HepG2 (cell line): ENCODE measurements around the gene SLC15A3. TPM values are rescaled to one million over a fixed set of nuclear protein-coding genes. Genes with fewer than 3 reads are reported as not detected.

Experiments used
- FOXA3 ChIP-seq: IDR thresholded peaks from 2 replicates; pipeline ENCODE4 v1.6.1; 2016; ENCODE audit warnings: missing genetic modification reagents, missing compliant biosample characterization
- FOXJ3 ChIP-seq: sonication (generic); formaldehyde crosslinking; IDR thresholded peaks from 2 replicates; pipeline ENCODE4 v1.4.0; 2020; ENCODE audit warnings: missing genetic modification reagents, mild to moderate bottlenecking, borderline replicate concordance
- GABPA ChIP-seq, 2 experiments: IDR thresholded peaks; 2 replicates each; pipeline ENCODE4 v1.6.1; 2011 to 2016; ENCODE audit warnings: low read depth in 2 of 2, low read length in 1 of 2, missing biosample characterization in 1 of 2, missing genetic modification characterization in 1 of 2
- JDP2 ChIP-seq: sonication (generic); formaldehyde crosslinking; IDR thresholded peaks from 2 replicates; pipeline ENCODE4 v1.8.1; 2022; ENCODE audit warnings: missing genetic modification reagents, borderline replicate concordance
- JUNB ChIP-seq: sonication (generic); formaldehyde crosslinking; IDR thresholded peaks from 2 replicates; pipeline ENCODE4 v1.8.0; 2022; ENCODE audit warnings: missing genetic modification reagents, mild to moderate bottlenecking, borderline replicate concordance
- KAT2B ChIP-seq: fragments of 150-350 bp; IDR thresholded peaks from 2 replicates; pipeline ENCODE4 v1.6.1; 2014; ENCODE audit warnings: low read depth, low read length, borderline replicate concordance
- KDM3A ChIP-seq: IDR thresholded peaks from 2 replicates; pipeline ENCODE4 v1.6.1; 2018; ENCODE audit warnings: low read depth, missing compliant biosample characterization
- MAX ChIP-seq: IDR thresholded peaks from 2 replicates; pipeline ENCODE4 v1.6.1; 2012; ENCODE audit warnings: inconsistent platforms
- NFE2 ChIP-seq: sonication (generic); formaldehyde crosslinking; IDR thresholded peaks from 2 replicates; pipeline ENCODE4 v1.4.0; 2020; ENCODE audit warnings: missing genetic modification reagents
- PITX1 ChIP-seq: sonication (generic); formaldehyde crosslinking; IDR thresholded peaks from 2 replicates; pipeline ENCODE4 v1.5.1; 2020; ENCODE audit warnings: mild to moderate bottlenecking, missing genetic modification reagents
- POGK ChIP-seq: sonication (generic); formaldehyde crosslinking; conservative IDR thresholded peaks from 2 replicates; pipeline ENCODE4 v1.8.0; 2022; ENCODE audit warnings: mild to moderate bottlenecking, moderate library complexity, missing genetic modification reagents
- TBP ChIP-seq: sonication (generic); formaldehyde crosslinking; IDR thresholded peaks from 2 replicates; pipeline ENCODE4 v1.5.0; 2020; ENCODE audit warnings: missing genetic modification reagents
- TCF7L2 ChIP-seq: IDR thresholded peaks from 2 replicates; pipeline ENCODE4 v1.6.1; 2011; ENCODE audit warnings: mild to moderate bottlenecking, low read depth, low read length, moderate library complexity
- YEATS4 ChIP-seq: sonication (generic); formaldehyde crosslinking; IDR thresholded peaks from 2 replicates; pipeline ENCODE4 v1.4.0; 2020; ENCODE audit warnings: missing genetic modification reagents, borderline replicate concordance
- ZBTB42 ChIP-seq: sonication (generic); formaldehyde crosslinking; IDR thresholded peaks from 2 replicates; pipeline ENCODE4 v1.5.0; 2020; ENCODE audit warnings: mild to moderate bottlenecking, missing genetic modification reagents
- ZBTB46 ChIP-seq: sonication (generic); formaldehyde crosslinking; IDR thresholded peaks from 2 replicates; pipeline ENCODE4 v1.4.0; 2020; ENCODE audit warnings: mild to moderate bottlenecking, missing genetic modification reagents, borderline replicate concordance
- ZNF274 ChIP-seq: sonication (generic); formaldehyde crosslinking; IDR thresholded peaks from 2 replicates; pipeline ENCODE4 v1.5.1; 2020; ENCODE audit warnings: mild to moderate bottlenecking, missing genetic modification reagents
- ZNF333 ChIP-seq: sonication (generic); formaldehyde crosslinking; IDR thresholded peaks from 2 replicates; pipeline ENCODE4 v1.4.0; 2020; ENCODE audit warnings: mild to moderate bottlenecking, missing genetic modification reagents, borderline replicate concordance
- ZNF430 ChIP-seq: sonication (generic); formaldehyde crosslinking; IDR thresholded peaks from 2 replicates; pipeline ENCODE4 v1.9.0; 2021; ENCODE audit warnings: mild to moderate bottlenecking, missing genetic modification reagents
- ZNF550 ChIP-seq: sonication (generic); formaldehyde crosslinking; IDR thresholded peaks from 2 replicates; pipeline ENCODE4 v1.4.0; 2020; ENCODE audit warnings: mild to moderate bottlenecking, missing genetic modification reagents, borderline replicate concordance
- ZSCAN9 ChIP-seq: IDR thresholded peaks from 2 replicates; pipeline ENCODE4 v1.6.1; 2016; ENCODE audit warnings: borderline replicate concordance
- polyA plus RNA-seq, 8 experiments: library from polyadenylated mRNA; depleted of rRNA in 3 of 8; stranded (reverse) in 7 of 8; unstranded in 1 of 8; fragments of >200 nt; fragmentation: Illumina TruSeq in 4 of 8; extraction: Trizol in 4 of 8; gene quantifications; 2 replicates each; pipeline versions ENCODE4 v1.2.1 to v1.2.3, GENCODE V29; 2011 to 2016; ENCODE audit warnings: low read depth in 4 of 8, missing spikeins in 1 of 8, mixed read lengths in 1 of 8; ENCODE audit not compliant: insufficient read depth in 1 of 8
- total RNA-seq, 5 experiments: library from RNA; depleted of rRNA; stranded (reverse); fragments of >200 nt; fragmentation: Illumina TruSeq; extraction: Trizol; gene quantifications; 2 replicates each; pipeline ENCODE4 v1.2.3, GENCODE V29; 2016; ENCODE audit warnings: low read depth in 1 of 5
- TF ChIP-seq, protein P1 (sequence below): sonication (generic); formaldehyde crosslinking; IDR thresholded peaks from 2 replicates; pipeline ENCODE4 v1.4.0; 2020; ENCODE audit warnings: mild to moderate bottlenecking, low read depth, missing genetic modification reagents
- TF ChIP-seq, protein P2 (sequence below): sonication (generic); formaldehyde crosslinking; IDR thresholded peaks from 2 replicates; pipeline ENCODE4 v1.8.0; 2022; ENCODE audit warnings: missing genetic modification reagents, mild to moderate bottlenecking, inconsistent platforms, borderline replicate concordance

The SLC15A3 gene
- total and polyA plus RNA-seq, 2 of the 13 experiments (the other 11 are each of a cell fraction or from before 2014, with no cell fraction given), result 0.45 to 0.77 TPM

- TF ChIP-seq, protein P1, sequence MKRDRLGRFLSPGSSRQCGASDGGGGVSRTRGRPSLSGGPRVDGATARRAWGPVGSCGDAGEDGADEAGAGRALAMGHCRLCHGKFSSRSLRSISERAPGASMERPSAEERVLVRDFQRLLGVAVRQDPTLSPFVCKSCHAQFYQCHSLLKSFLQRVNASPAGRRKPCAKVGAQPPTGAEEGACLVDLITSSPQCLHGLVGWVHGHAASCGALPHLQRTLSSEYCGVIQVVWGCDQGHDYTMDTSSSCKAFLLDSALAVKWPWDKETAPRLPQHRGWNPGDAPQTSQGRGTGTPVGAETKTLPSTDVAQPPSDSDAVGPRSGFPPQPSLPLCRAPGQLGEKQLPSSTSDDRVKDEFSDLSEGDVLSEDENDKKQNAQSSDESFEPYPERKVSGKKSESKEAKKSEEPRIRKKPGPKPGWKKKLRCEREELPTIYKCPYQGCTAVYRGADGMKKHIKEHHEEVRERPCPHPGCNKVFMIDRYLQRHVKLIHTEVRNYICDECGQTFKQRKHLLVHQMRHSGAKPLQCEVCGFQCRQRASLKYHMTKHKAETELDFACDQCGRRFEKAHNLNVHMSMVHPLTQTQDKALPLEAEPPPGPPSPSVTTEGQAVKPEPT (CRISPR knock-in tag), result no peak
- TF ChIP-seq TCF7L2 (no peak), ZNF430 (no peak), KDM3A (CRISPR knock-in tag) (peak; percentile 71; the same call in 1 of the 2 replicates), PITX1 (CRISPR knock-in tag) (no peak), JUNB (no peak), YEATS4 (CRISPR knock-in tag) (peak; percentile 62; the same call in 1 of the 2 replicates), FOXA3 (CRISPR knock-in tag) (0 out of 2 replicates have a peak, but pooled peaks have one; percentile 14), POGK (CRISPR knock-in tag) (no peak), ZSCAN9 (CRISPR knock-in tag) (no peak), TBP (CRISPR knock-in tag) (no peak), FOXJ3 (no peak), ZNF333 (CRISPR knock-in tag) (no peak), ZBTB42 (CRISPR knock-in tag) (no peak), GABPA (IDR thresholded peaks at IDR 0.05; ENCODE audit: low read depth, low read length) (no peak), GABPA (CRISPR knock-in tag; IDR thresholded peaks at IDR 0.05; ENCODE audit: low read depth) (0 out of 2 replicates have a peak, but pooled peaks have one; percentile 23), NFE2 (no peak), JDP2 (CRISPR knock-in tag) (no peak), ZNF550 (CRISPR knock-in tag) (no peak), ZNF274 (CRISPR knock-in tag) (0 out of 2 replicates have a peak, but pooled peaks have one; percentile 20), MAX (peak; percentile 96), ZBTB46 (CRISPR knock-in tag) (no peak), KAT2B (no peak)
- TF ChIP-seq, protein P2, sequence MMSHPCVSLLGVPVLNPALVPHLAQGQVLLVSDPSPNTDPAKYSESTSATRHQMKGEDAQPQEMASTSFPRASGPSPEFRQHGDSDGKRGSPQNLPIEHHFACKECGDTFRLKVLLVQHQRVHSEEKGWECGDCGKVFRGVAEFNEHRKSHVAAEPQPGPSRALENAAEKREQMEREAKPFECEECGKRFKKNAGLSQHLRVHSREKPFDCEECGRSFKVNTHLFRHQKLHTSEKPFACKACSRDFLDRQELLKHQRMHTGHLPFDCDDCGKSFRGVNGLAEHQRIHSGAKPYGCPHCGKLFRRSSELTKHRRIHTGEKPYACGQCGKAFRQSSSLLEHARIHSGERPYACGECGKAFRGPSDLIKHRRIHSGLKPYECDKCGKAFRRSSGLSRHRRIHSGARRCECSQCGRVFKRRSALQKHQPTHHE, result no peak
Observed at GRCh38 chr11:60924110-60924905, 27.7 kb downstream of the SLC15A3 start, which contains the start of gene TMEM132A (continued).
